PC-9 (cell line): Measurements from ENCODE around the gene ACTL8.

Experiments used
- CTCF ChIP-seq: fragments of 200-600 bp; sonication (generic); conservative IDR thresholded peaks from 2 replicates; pipeline ENCODE4 v1.6.1; 2017; ENCODE audit warnings: mixed run types, antibody characterized with exemption, mild to moderate bottlenecking, moderate library complexity
- EZH2 ChIP-seq: fragments of 200-600 bp; sonication (generic); IDR thresholded peaks from 2 replicates; pipeline ENCODE4 v1.8.0; 2017; ENCODE audit warnings: antibody characterized with exemption, low read depth

- TF ChIP-seq CTCF (no peak), EZH2 (no peak)
These were observed 25.2 kb upstream of the ACTL8 start for GRCh38 chr1:17729909-17730308.
